NCI-H82 (cell line): ENCODE results near the gene DDN.

ENCODE experiments used
- DNase-seq: peaks from one replicate; lab custom pipeline; 2025; lab: John Stamatoyannopoulos, UW

The DDN gene

DNA sequence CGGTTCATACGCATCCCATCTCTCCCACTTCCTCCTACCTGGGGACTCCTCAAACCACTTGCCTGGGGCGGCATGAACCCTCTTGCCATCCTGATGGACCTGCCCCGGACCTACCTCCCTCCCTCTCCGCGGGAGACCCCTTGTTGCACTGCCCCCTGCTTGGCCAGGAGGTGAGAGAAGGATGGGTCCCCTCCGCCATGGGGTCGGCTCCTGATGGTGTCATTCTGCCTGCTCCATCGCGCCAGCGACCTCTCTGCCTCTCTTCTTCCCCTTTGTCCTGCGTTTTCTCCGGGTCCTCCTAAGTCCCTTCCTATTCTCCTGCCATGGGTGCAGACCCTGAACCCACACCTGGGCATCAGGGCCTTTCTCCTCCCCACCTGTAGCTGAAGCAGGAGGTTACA is 17.4 kb downstream of the DDN start:
- no peak for DNase-seq

- DNase-seq: no peak
These were observed 18.0 kb downstream of the DDN start for GRCh38 chr12:48980953-48981756.

- peak; percentile 75 for DNase-seq
These were observed 18.7 kb downstream of the DDN start for GRCh38 chr12:48980389-48980952.

DNA sequence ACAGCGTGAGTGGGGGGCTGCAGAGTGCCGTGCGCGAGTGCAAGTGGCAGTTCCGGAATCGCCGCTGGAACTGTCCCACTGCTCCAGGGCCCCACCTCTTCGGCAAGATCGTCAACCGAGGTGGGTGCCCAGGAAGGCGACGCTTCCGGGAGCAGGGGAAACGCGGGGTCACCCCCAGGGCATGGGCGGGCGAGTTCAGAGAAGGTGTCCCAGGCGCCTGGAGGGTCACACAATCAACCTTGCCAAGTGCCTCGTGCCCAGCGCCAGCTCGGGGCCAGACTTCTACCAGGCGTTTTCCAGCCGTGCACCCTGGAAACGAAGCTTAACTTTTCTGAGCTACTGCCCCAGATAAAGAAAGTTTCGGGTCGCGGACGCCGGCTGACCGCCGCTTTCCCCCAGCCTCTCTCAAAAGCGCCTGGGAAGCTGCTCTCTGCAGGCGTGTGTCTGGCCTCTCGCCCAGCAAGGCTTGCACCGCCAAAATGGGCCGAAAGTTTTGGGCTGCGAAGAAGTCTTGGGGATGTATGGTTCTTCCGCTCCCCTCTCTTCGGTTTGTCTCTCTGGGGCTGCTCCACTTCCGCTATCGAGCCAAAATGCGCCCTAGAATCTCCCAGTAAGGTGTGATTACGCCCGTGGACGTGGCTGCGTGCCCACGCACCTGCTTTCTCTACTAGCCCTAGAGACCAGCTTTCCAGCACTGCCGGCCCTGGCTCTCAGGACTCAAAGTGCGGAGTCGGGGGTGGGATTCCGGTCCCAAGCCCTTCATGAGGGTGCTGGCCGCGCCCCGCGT is 19.4 kb downstream of the DDN start:
- DNase-seq: no peak

- no peak for DNase-seq
These were observed 20.2 kb downstream of the DDN start for GRCh38 chr12:48978741-48979601.

- no peak for DNase-seq
These were observed 20.9 kb downstream of the DDN start, which contains the start of gene WNT1 for GRCh38 chr12:48978291-48978740. Gene WNT1 (plus strand): TSS chr12:48978322. CDS start chr12:48978651, 329 bp downstream.

- peak; percentile 79 for DNase-seq
These were observed 21.6 kb downstream of the DDN start for GRCh38 chr12:48977290-48978281.

DNA sequence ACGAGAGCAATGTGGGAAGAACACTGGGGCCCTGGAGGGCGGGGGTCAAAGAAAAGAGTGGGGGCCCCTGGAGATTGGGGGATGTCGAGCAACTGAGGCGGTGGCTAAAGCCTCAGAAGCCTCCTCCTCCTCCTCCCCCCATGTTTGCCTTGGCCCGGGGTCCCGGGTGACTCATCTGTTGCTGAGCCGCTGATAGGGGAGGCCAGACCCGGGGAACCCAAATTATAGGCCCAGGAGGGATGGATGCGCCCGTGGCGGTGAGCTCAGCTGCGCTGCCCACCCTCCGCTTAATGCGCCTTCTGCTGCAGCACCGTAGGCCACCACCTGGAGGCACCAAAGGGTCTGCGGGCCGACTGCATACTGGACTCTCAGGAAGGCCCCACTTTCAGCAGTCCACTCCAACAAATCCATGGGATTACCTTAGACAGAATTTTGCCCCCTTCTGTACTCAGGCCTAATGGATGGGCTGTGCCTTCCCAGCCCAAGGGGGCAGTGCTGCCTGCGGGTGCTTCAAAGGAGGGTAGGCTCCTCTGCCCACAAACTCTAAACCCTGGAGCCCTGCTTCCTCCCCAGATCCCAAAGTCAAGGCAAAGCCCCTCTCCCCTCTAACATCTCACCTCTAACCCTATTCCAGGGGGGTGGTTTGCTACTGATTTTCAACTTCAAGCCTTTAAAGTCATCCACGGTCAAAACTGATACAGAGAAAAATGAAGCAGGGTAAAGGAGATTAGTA is 25.1 kb downstream of the DDN start:
- DNase-seq: peak; percentile 72

DNA sequence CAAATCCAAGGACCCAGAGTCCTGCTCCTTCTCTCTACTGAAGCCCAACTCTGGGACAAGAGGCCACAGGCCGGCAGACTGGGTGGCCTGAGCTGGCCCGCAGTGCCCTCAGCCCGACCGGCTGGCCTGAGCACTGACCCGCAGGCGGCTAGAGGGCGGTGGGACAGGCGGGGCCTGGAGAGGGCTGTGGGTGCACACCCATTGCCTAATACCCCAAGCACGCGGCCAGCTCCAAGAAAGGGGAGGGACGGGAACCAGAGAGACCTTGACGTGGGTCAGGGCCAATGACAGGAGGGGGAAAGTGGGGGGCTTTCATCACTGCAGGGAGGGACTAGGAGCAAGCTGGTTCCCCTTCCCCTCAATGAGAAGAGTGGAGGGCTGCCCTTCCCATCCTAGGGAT is 25.6 kb downstream of the DDN start:
- no peak for DNase-seq

DNA sequence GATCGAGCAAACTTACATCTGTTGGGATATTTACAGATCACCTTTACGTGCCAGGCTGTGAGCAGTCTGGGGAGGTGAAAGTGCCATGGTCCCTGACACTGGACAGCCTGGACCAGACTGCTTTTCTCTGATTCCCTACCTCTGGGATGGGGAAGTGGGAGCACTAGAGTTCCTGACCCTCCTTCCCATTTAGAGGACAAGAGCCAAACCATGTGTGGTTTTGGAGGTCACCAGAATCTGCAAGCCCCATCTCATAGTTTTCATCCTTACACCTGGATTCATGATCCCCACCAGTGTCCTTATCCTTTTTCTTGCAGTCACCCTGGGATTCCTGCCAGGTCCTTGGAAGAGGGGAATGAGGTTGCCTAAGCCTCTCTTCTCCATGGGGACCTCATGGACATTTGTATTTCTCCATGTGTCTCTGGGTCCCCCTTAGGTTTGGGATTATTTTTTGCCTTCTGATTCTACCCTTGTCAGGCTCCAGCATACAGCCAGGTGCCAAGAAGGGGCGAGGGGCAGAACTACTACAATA is 26.2 kb downstream of the DDN start:
- DNase-seq: no peak

DNA sequence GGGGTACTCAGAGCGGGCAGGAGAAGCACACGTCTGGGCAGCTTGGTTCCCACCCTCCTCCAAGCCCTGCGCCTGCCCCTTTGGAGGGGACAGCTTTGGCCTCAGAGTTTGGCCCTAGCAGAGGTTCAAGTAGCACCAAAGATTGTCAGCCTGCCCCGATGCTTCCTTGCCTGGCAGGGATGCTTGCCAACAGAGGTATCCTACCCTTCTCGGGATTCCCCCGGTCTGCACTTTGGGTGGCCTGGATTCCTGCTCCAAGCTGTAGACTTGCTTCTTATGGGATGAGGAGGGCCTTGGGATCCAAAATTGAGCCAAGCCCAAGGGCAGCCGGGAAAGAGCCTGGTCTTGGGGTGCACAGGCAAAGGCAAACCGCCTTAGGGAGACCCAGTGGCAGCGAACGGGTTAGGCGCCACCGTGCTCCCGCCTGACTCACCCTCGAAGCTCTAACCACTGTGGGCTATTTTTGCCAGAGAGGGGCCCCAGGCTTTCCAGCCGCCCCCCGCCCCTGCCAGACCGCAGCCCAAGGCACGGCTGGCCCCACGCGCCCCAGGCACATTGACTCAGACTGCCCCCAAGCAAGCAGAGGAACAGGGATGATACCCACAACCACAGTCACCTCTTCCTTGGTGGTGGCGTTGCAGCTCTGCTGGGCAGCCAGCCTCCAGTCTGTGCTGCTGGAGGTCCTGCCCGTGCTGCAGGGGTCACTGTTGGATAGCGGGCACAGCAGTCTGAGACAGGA is 26.8 kb downstream of the DDN start:
- no peak for DNase-seq

DNA sequence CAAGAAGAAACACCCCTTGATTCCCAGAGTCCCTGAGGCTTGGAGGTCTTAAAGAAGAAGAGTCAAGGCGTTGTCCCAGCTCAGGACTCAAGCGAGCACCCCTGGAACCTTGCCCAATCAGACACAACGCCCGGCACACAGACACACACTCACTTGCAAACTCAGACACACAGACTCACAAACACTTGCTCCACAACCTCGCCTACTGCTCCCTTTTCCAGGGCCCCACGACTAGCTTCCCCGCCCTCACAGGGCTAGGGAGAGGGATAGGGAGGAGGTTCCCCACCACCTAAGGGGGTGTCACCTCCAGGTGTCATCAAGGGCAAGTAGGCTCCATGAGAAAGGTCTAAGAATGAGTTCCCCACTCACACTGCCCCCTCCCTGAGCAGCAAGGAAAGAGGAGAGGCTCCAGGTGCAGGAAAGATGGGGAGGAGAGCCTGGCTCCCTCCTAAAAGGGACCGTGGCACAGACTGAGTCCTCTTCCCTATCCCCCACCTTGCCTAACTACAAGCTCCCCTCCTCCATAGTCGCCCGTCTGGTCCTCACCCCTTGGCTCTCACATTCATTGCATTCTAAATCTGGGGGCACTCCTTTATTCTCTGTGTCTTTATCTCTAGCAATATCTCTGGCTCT is 28.4 kb downstream of the DDN start:
- DNase-seq: no peak

- peak; percentile 32 for DNase-seq
These were observed 29.1 kb downstream of the DDN start for GRCh38 chr12:48969833-48970701.

- DNase-seq: peak; percentile 18
These were observed 29.9 kb downstream of the DDN start for GRCh38 chr12:48969160-48969771.

DNA sequence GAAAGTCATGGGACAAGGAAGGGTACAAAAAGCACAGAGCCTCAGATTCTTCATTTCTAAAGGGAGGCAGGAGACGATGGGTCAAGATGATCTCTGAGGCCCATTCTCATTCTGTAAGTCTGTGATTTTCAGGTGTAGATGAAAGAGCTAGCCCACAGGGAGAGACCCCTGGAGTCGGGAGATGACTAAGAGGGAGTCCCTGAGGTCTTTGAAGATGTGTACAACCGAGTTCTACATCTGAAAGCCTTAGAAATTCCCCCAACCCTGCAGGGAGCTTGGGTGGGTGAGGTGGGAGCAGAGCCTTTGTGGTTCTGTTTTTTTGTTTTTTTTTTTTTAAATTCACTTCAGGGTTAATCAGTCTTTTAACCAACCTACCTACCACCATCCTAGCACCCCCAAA is 30.7 kb downstream of the DDN start:
- DNase-seq: no peak

GRCh38 chr12:48967991-48968390 is 31.2 kb downstream of the DDN start:
- no peak for DNase-seq
